H9 (cell line): ENCODE results near the gene KAT6B. TPM values are rescaled to one million over a fixed set of nuclear protein-coding genes. Genes with fewer than 3 reads are reported as not detected.

Experiments used
- DNase-seq: peaks from one replicate; pipeline ENCODE4 v3.0.0-alpha.2; 2017
- H2AFZ ChIP-seq: one replicate; pipeline ENCODE4 v1.6.1; 2013; ENCODE audit warnings: mild to moderate bottlenecking, low read length, control low read depth, moderate library complexity
- H2AK5ac ChIP-seq: 2 replicates; pipeline ENCODE4 v1.6.1; 2013; ENCODE audit warnings: low read length, control low read depth, mixed read lengths; ENCODE audit not compliant: insufficient read length
- H2BK120ac ChIP-seq: one replicate; pipeline ENCODE4 v1.6.1; 2013; ENCODE audit warnings: low read depth, mild to moderate bottlenecking, low read length, control low read depth, inconsistent platforms; ENCODE audit not compliant: poor library complexity, severe bottlenecking
- H2BK12ac ChIP-seq: 2 replicates; pipeline ENCODE4 v1.6.1; 2013; ENCODE audit warnings: low read length, control low read depth, mixed read lengths, low read depth; ENCODE audit not compliant: insufficient read length
- H2BK15ac ChIP-seq: 2 replicates; pipeline ENCODE4 v1.6.1; 2013; ENCODE audit warnings: low read depth, low read length, control low read depth
- H2BK20ac ChIP-seq: one replicate; pipeline ENCODE4 v1.6.1; 2013; ENCODE audit warnings: low read depth, mild to moderate bottlenecking, low read length, control low read depth, inconsistent platforms; ENCODE audit not compliant: poor library complexity, severe bottlenecking
- H2BK5ac ChIP-seq: 2 replicates; pipeline ENCODE4 v1.6.1; 2013; ENCODE audit warnings: low read length, control low read depth, mixed read lengths; ENCODE audit not compliant: insufficient read length
- H3K14ac ChIP-seq: 2 replicates; pipeline ENCODE4 v1.6.1; 2013; ENCODE audit warnings: low read length, control low read depth; ENCODE audit not compliant: insufficient read depth
- H3K18ac ChIP-seq: 2 replicates; pipeline ENCODE4 v1.6.1; 2013; ENCODE audit warnings: low read depth, mild to moderate bottlenecking, mixed read lengths, low read length, control low read depth; ENCODE audit not compliant: insufficient read length
- H3K23ac ChIP-seq: 2 replicates; pipeline ENCODE4 v1.6.1; 2013; ENCODE audit warnings: low read length, control low read depth, mixed read lengths, low read depth; ENCODE audit not compliant: insufficient read length
- H3K23me2 ChIP-seq: 2 replicates; pipeline ENCODE4 v1.6.1; 2013; ENCODE audit warnings: low read depth, mild to moderate bottlenecking, mixed read lengths, low read length, control low read depth; ENCODE audit not compliant: insufficient read length, poor library complexity, severe bottlenecking
- H3K27ac ChIP-seq: 2 replicates; pipeline ENCODE4 v1.5.1; 2013; ENCODE audit warnings: low read length, control low read depth, mixed read lengths, low read depth; ENCODE audit not compliant: insufficient read length
- H3K27me3 ChIP-seq: 2 replicates; pipeline ENCODE4 v1.6.1; 2013; ENCODE audit warnings: low read length, control low read depth, inconsistent platforms; ENCODE audit not compliant: insufficient read depth
- H3K4ac ChIP-seq: 2 replicates; pipeline ENCODE4 v1.6.1; 2013; ENCODE audit warnings: low read depth, mild to moderate bottlenecking, control low read depth, inconsistent platforms, low read length, moderate library complexity
- H3K4me1 ChIP-seq: 2 replicates; pipeline ENCODE4 v1.6.1; 2013; ENCODE audit warnings: low read length, control low read depth, inconsistent platforms; ENCODE audit not compliant: insufficient read depth
- H3K4me2 ChIP-seq: 2 replicates; pipeline ENCODE4 v1.6.1; 2013; ENCODE audit warnings: low read length, control low read depth, mixed read lengths; ENCODE audit not compliant: insufficient read length, insufficient read depth
- H3K56ac ChIP-seq: 2 replicates; pipeline ENCODE4 v1.6.1; 2013; ENCODE audit warnings: low read depth, mild to moderate bottlenecking, mixed read lengths, low read length, control low read depth; ENCODE audit not compliant: insufficient read length
- H3K79me1 ChIP-seq: 2 replicates; pipeline ENCODE4 v1.6.1; 2013; ENCODE audit warnings: low read depth, mild to moderate bottlenecking, moderate library complexity, low read length, control low read depth, inconsistent platforms; ENCODE audit not compliant: insufficient read depth, poor library complexity, severe bottlenecking
- H3K79me2 ChIP-seq: 2 replicates; pipeline ENCODE4 v1.6.1; 2013; ENCODE audit warnings: low read length, control low read depth, inconsistent platforms; ENCODE audit not compliant: insufficient read depth
- H3K9ac ChIP-seq: 2 replicates; pipeline ENCODE4 v1.6.1; 2013; ENCODE audit warnings: low read length, control low read depth, mixed read lengths; ENCODE audit not compliant: insufficient read length; ENCODE audit errors: extremely low read depth
- H3K9me3 ChIP-seq: one replicate; pipeline ENCODE4 v1.6.1; 2013; ENCODE audit warnings: low read depth, low read length, inconsistent platforms; ENCODE audit not compliant: control insufficient read depth
- H3T11ph ChIP-seq: one replicate; pipeline ENCODE4 v1.6.1; 2013; ENCODE audit warnings: mild to moderate bottlenecking, low read length, control low read depth, inconsistent platforms
- H4K20me1 ChIP-seq: one replicate; pipeline ENCODE4 v1.6.1; 2013; ENCODE audit not compliant: control insufficient read depth, insufficient read length, insufficient read depth
- H4K5ac ChIP-seq: 2 replicates; pipeline ENCODE4 v1.6.1; 2013; ENCODE audit warnings: low read depth, mild to moderate bottlenecking, mixed read lengths, low read length, control low read depth; ENCODE audit not compliant: insufficient read length
- H4K8ac ChIP-seq: replicated peaks from 2 replicates; pipeline ENCODE4 v1.6.1; 2013; ENCODE audit warnings: low read length, control low read depth, mixed read lengths, low read depth; ENCODE audit not compliant: insufficient read length
- H4K91ac ChIP-seq: 2 replicates; pipeline ENCODE4 v1.6.1; 2013; ENCODE audit warnings: low read depth, mild to moderate bottlenecking, moderate library complexity, mixed read lengths, low read length, control low read depth; ENCODE audit not compliant: insufficient read length
- H3K27ac Mint-ChIP-seq, 3 experiments: 2 replicates in 2 of 3; 3 replicates in 1 of 3; pipeline ENCODE4 v1.8.0; 2020 to 2021; ENCODE audit warnings: mixed read lengths in 3 of 3, mild to moderate bottlenecking in 1 of 3, moderate library complexity in 1 of 3
- H3K27me3 Mint-ChIP-seq: 2 replicates; pipeline ENCODE4 v1.8.0; 2021; ENCODE audit warnings: low read depth, mild to moderate bottlenecking, moderate library complexity, mixed read lengths
- H3K36me3 Mint-ChIP-seq, 3 experiments: 2 replicates in 2 of 3; 3 replicates in 1 of 3; pipeline ENCODE4 v1.8.0; 2020 to 2021; ENCODE audit warnings: low read depth in 3 of 3, mixed read lengths in 3 of 3; ENCODE audit not compliant: insufficient read depth in 1 of 3
- H3K4me1 Mint-ChIP-seq, 2 experiments: 2 replicates each; pipeline ENCODE4 v1.8.0; 2020; ENCODE audit warnings: mixed read lengths in 2 of 2
- H3K4me3 Mint-ChIP-seq, 2 experiments: 2 replicates in 1 of 2; 3 replicates in 1 of 2; pipeline ENCODE4 v1.8.0; 2020 to 2021; ENCODE audit warnings: mild to moderate bottlenecking in 2 of 2, mixed read lengths in 2 of 2, moderate library complexity in 1 of 2
- H3K9me3 Mint-ChIP-seq, 2 experiments: 2 replicates in 1 of 2; 3 replicates in 1 of 2; pipeline ENCODE4 v1.8.0; 2020; ENCODE audit warnings: mild to moderate bottlenecking in 2 of 2, mixed read lengths in 2 of 2, moderate library complexity in 1 of 2
- WGBS: extraction: QIAGEN DNeasy Blood & Tissue Kit; methylation state at CpG from one replicate; pipeline ENCODE4 v1.1.7; 2013; ENCODE audit warnings: missing lambda C conversion rate, low lambda C conversion rate, mixed read lengths; ENCODE audit not compliant: insufficient read length; ENCODE audit errors: extremely low coverage; 5-methylcytosine and 5-hydroxymethylcytosine counted together
- total RNA-seq: library from RNA; stranded (reverse); gene quantifications from 2 replicates; pipeline ENCODE4 v1.2.1, GENCODE V29; 2021
- TF ChIP-seq, protein P1 (sequence below): fragments of 200-600 bp; sonication (generic); conservative IDR thresholded peaks from 3 replicates; pipeline ENCODE4 v1.8.0; 2021; ENCODE audit warnings: antibody characterized with exemption, mild to moderate bottlenecking

Gene KAT6B
- total RNA-seq, 1 experiment from 2014 or later = 34.2 TPM

DNA sequence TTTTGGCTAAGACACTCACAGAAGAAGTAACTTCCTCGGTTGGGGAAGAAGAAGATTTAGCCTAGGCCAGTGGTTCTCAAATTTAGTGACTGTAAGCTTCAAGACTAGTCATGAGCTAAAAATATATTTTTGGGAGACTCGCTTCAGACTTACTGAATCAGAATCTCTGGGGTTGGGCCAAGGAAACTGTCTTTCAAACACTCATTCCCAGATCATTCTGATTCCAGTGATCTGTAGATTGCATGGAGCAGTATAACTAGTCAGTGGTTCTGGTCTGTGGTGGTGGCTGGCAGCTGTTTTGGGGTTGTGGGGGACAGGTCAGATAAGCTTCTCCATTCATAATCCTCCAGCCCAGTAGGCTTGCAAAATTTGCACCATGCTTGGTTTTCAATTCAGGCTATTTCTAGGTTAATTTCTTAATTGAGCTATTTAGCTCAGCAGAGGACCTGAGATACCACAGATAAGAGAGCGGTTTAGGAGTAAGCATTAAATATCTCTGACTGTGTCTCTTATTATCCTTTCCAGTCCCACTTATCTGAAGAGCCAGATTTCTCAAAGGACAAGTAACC, 3.8 kb upstream of the KAT6B start:
- H3K23ac ChIP-seq = no peak overlapping the region
- H4K91ac ChIP-seq = no peak overlapping the region
- H2AFZ ChIP-seq = no peak overlapping the region
- TF ChIP-seq, protein P1, sequence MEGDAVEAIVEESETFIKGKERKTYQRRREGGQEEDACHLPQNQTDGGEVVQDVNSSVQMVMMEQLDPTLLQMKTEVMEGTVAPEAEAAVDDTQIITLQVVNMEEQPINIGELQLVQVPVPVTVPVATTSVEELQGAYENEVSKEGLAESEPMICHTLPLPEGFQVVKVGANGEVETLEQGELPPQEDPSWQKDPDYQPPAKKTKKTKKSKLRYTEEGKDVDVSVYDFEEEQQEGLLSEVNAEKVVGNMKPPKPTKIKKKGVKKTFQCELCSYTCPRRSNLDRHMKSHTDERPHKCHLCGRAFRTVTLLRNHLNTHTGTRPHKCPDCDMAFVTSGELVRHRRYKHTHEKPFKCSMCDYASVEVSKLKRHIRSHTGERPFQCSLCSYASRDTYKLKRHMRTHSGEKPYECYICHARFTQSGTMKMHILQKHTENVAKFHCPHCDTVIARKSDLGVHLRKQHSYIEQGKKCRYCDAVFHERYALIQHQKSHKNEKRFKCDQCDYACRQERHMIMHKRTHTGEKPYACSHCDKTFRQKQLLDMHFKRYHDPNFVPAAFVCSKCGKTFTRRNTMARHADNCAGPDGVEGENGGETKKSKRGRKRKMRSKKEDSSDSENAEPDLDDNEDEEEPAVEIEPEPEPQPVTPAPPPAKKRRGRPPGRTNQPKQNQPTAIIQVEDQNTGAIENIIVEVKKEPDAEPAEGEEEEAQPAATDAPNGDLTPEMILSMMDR = no peak
- H2BK12ac ChIP-seq = no peak overlapping the region
- H3K23me2 ChIP-seq = peaks cover 15% of the 10 kb centered on the region
- H2BK15ac ChIP-seq = no peak overlapping the region
- no peak overlapping the region for H4K5ac ChIP-seq
- H4K20me1 ChIP-seq = no peaks in the 10 kb centered on the region
- H2BK20ac ChIP-seq = no peak overlapping the region
- Mint-ChIP-seq H3K27me3 (no peaks in the 10 kb centered on the region), H3K4me1 (peaks cover 27 to 32% of the 10 kb centered on the region in 2 experiments), H3K9me3 (no peaks in the 10 kb centered on the region), H3K36me3 (no peaks in the 10 kb centered on the region), H3K27ac (no peak overlapping the region), H3K4me3 (no peak overlapping the region)
- no peak overlapping the region for H3K27ac ChIP-seq
- peaks cover 2% of the 10 kb centered on the region; the same call in 1 of the 2 replicates for H3K79me2 ChIP-seq
- no peak overlapping the region for H3K4ac ChIP-seq
- H2BK5ac ChIP-seq = no peak overlapping the region
- peaks cover 3% of the 10 kb centered on the region; the same call in 1 of the 2 replicates for H3K4me1 ChIP-seq
- H3K14ac ChIP-seq = no peak overlapping the region
- H2AK5ac ChIP-seq = no peak overlapping the region
- WGBS = no CpG with 5 or more reads among the region's 3 CpGs
- H2BK120ac ChIP-seq = no peak overlapping the region
- H3T11ph ChIP-seq = no peak overlapping the region
- no peak overlapping the region for H3K9ac ChIP-seq
- no peaks in the 10 kb centered on the region for H3K79me1 ChIP-seq
- H4K8ac ChIP-seq = no peak overlapping the region
- DNase-seq = no peak
- no peak overlapping the region for H3K4me2 ChIP-seq
- no peak overlapping the region for H3K18ac ChIP-seq
- no peak overlapping the region for H3K56ac ChIP-seq
- no peaks in the 10 kb centered on the region for H3K9me3 ChIP-seq
- H3K27me3 ChIP-seq = no peaks in the 10 kb centered on the region
